Measurements from ENCODE around the gene MED16.
"Not testable (repeated sequence)": the region's sequence is repeated elsewhere in the genome, so short reads cannot be mapped to it uniquely, and the experiment has no call there.

DNA sequence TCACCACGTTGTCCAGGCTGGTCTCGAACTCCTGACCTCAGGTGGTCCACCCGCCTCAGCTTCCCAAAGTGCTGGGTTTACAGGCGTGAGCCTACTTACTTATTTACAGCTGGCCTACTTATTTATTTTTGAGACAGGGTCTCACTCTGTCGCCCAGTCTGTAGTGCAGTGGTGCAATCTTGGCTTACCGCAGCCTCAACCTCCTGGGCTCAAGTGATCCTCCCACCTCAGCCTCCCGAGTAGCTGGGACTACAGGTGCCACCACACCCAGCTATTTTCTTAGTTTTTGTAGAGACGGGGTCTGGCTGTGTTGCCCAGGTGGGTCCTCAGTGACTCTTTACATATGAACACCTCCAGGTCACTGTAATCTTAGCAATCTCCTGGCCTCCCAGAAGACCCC lies 43.8 kb downstream of the MED16 start:
- TF ChIP-seq, protein P1, sequence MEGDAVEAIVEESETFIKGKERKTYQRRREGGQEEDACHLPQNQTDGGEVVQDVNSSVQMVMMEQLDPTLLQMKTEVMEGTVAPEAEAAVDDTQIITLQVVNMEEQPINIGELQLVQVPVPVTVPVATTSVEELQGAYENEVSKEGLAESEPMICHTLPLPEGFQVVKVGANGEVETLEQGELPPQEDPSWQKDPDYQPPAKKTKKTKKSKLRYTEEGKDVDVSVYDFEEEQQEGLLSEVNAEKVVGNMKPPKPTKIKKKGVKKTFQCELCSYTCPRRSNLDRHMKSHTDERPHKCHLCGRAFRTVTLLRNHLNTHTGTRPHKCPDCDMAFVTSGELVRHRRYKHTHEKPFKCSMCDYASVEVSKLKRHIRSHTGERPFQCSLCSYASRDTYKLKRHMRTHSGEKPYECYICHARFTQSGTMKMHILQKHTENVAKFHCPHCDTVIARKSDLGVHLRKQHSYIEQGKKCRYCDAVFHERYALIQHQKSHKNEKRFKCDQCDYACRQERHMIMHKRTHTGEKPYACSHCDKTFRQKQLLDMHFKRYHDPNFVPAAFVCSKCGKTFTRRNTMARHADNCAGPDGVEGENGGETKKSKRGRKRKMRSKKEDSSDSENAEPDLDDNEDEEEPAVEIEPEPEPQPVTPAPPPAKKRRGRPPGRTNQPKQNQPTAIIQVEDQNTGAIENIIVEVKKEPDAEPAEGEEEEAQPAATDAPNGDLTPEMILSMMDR (IDR thresholded peaks at IDR 0.05; ENCODE audit: low read depth, low read length), result not testable (repeated sequence)
- TF ChIP-seq POLR2A (IDR thresholded peaks at IDR 0.05; ENCODE audit: extremely low read depth, insufficient read length); MYC (IDR thresholded peaks at IDR 0.05; ENCODE audit: low read depth, low read length): not testable (repeated sequence)
- TF ChIP-seq, protein P2, sequence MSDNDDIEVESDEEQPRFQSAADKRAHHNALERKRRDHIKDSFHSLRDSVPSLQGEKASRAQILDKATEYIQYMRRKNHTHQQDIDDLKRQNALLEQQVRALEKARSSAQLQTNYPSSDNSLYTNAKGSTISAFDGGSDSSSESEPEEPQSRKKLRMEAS (IDR thresholded peaks at IDR 0.05; ENCODE audit: low read depth, low read length), result not testable (repeated sequence)

Measured in NB4 (cell line).